Loucy (cell line): ENCODE results near the gene TUB.

Source experiments
- CTCF ChIP-seq: fragments of 200-600 bp; sonication (generic); conservative IDR thresholded peaks from 2 replicates; pipeline ENCODE4 v1.5.1; 2014; ENCODE audit warnings: mild to moderate bottlenecking, antibody characterized with exemption, low read length
- EZH2phosphoT487 ChIP-seq: fragments of 200-600 bp; IDR thresholded peaks from 2 replicates; pipeline ENCODE4 v1.6.1; 2018; ENCODE audit warnings: antibody characterized with exemption, mild to moderate bottlenecking, moderate library complexity, borderline replicate concordance

- TF ChIP-seq CTCF (no peak), EZH2phosphoT487 (no peak)
Observed at GRCh38 chr11:8086001-8086479, 5.0 kb downstream of the TUB start.
